Measurements from ENCODE around the gene ETS1.

DNA sequence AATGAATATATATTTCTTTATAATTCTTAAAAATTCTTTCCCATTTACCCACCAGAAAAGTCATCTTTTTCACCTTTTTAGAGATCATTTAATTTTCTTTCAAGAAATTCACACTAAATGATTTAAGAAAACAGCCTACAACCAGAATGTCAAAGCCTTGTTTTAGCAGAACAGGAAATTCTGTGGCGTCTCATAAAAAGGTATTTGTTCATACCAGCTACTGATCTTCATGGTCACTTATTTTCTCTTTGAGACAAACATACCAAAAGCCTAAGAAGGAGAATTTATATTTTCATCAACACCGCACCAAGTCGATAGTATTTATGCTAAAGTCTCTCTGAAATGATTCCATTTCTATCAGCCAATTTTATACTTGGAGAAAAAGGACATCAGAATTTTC, 105.3 kb downstream of the ETS1 start:
- TF ChIP-seq STAT1 (IDR thresholded peaks at IDR 0.05; ENCODE audit: unreplicated experiment) = no peak
- TF ChIP-seq EZH2 (IDR thresholded peaks at IDR 0.05; ENCODE audit: low read depth, unreplicated experiment) = no peak
- TF ChIP-seq, protein P1, sequence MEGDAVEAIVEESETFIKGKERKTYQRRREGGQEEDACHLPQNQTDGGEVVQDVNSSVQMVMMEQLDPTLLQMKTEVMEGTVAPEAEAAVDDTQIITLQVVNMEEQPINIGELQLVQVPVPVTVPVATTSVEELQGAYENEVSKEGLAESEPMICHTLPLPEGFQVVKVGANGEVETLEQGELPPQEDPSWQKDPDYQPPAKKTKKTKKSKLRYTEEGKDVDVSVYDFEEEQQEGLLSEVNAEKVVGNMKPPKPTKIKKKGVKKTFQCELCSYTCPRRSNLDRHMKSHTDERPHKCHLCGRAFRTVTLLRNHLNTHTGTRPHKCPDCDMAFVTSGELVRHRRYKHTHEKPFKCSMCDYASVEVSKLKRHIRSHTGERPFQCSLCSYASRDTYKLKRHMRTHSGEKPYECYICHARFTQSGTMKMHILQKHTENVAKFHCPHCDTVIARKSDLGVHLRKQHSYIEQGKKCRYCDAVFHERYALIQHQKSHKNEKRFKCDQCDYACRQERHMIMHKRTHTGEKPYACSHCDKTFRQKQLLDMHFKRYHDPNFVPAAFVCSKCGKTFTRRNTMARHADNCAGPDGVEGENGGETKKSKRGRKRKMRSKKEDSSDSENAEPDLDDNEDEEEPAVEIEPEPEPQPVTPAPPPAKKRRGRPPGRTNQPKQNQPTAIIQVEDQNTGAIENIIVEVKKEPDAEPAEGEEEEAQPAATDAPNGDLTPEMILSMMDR (conservative IDR thresholded peaks at IDR 0.05; ENCODE audit: low read depth in 2 of 2) = no peak
- TF ChIP-seq, protein P2, sequence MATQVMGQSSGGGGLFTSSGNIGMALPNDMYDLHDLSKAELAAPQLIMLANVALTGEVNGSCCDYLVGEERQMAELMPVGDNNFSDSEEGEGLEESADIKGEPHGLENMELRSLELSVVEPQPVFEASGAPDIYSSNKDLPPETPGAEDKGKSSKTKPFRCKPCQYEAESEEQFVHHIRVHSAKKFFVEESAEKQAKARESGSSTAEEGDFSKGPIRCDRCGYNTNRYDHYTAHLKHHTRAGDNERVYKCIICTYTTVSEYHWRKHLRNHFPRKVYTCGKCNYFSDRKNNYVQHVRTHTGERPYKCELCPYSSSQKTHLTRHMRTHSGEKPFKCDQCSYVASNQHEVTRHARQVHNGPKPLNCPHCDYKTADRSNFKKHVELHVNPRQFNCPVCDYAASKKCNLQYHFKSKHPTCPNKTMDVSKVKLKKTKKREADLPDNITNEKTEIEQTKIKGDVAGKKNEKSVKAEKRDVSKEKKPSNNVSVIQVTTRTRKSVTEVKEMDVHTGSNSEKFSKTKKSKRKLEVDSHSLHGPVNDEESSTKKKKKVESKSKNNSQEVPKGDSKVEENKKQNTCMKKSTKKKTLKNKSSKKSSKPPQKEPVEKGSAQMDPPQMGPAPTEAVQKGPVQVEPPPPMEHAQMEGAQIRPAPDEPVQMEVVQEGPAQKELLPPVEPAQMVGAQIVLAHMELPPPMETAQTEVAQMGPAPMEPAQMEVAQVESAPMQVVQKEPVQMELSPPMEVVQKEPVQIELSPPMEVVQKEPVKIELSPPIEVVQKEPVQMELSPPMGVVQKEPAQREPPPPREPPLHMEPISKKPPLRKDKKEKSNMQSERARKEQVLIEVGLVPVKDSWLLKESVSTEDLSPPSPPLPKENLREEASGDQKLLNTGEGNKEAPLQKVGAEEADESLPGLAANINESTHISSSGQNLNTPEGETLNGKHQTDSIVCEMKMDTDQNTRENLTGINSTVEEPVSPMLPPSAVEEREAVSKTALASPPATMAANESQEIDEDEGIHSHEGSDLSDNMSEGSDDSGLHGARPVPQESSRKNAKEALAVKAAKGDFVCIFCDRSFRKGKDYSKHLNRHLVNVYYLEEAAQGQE (IDR thresholded peaks at IDR 0.05; ENCODE audit: unreplicated experiment) = no peak
- TF ChIP-seq POLR2AphosphoS5 (IDR thresholded peaks at IDR 0.05; ENCODE audit: low read depth) = no peak
- no peak for TF ChIP-seq EZH2phosphoT487 (IDR thresholded peaks at IDR 0.05; ENCODE audit: unreplicated experiment)
- TF ChIP-seq ZNF114 (CRISPR knock-in tag; IDR thresholded peaks at IDR 0.05) = no peak
- no peak for TF ChIP-seq CREB1 (CRISPR knock-in tag; IDR thresholded peaks at IDR 0.05; ENCODE audit: low read depth)
- TF ChIP-seq JUNB (IDR thresholded peaks at IDR 0.05; ENCODE audit: unreplicated experiment) = no peak
- no peak for TF ChIP-seq NANOG (IDR thresholded peaks at IDR 0.05; ENCODE audit: borderline replicate concordance)
- TF ChIP-seq, protein P3, sequence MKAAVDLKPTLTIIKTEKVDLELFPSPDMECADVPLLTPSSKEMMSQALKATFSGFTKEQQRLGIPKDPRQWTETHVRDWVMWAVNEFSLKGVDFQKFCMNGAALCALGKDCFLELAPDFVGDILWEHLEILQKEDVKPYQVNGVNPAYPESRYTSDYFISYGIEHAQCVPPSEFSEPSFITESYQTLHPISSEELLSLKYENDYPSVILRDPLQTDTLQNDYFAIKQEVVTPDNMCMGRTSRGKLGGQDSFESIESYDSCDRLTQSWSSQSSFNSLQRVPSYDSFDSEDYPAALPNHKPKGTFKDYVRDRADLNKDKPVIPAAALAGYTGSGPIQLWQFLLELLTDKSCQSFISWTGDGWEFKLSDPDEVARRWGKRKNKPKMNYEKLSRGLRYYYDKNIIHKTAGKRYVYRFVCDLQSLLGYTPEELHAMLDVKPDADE (IDR thresholded peaks at IDR 0.05) = no peak
- TF ChIP-seq ZNF331 (CRISPR knock-in tag; IDR thresholded peaks at IDR 0.05; ENCODE audit: low read depth) = no peak
